NCI-H2227 (cell line): ENCODE measurements around the gene ZSCAN25.
"Not testable (repeated sequence)": the region's sequence is repeated elsewhere in the genome, so short reads cannot be mapped to it uniquely, and the experiment has no call there.

ENCODE experiments used
- DNase-seq: peaks from one replicate; lab custom pipeline; 2025; ENCODE audit not compliant: unreplicated experiment; lab: John Stamatoyannopoulos, UW

ZSCAN25 gene

DNA sequence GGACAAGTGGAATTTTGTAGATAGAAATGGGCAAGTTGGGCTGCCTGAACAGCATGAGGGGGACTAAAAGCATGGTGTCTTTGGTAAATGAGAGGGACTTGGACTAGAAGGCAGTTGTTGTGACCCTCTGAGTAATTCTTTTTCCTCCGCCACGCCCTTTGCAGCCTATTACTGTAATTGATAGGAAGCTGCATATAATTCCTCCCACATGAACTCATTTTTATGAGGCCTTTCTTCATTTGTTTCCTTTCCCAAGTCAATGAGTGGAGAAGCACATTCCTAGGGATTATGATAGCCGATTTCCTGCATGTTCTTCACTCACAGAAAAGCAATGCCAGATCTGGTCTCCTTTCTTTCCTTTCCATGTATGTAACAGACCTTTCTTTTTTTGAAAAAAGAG, 27.7 kb downstream of the ZSCAN25 start:
- DNase-seq = no peak

DNA sequence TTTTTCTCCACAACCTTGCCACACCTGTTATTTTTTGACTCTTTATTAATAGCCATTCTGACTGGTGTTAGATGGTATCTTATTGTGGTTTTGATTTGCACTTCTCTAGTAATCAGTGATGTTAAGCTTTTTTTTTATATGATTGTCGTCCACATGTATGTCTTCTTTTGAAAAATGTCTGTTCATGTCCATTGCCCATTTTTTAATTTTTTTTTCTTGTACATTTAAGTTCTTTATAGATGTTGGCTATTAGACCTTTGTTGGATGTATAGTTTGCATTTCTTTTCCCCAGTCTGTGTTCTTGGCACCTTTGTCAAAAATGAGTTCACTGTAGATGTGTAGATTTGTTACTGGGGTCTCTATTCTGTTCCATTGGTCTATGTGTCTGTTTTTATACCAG, 28.8 kb downstream of the ZSCAN25 start:
- DNase-seq = no peak

DNA sequence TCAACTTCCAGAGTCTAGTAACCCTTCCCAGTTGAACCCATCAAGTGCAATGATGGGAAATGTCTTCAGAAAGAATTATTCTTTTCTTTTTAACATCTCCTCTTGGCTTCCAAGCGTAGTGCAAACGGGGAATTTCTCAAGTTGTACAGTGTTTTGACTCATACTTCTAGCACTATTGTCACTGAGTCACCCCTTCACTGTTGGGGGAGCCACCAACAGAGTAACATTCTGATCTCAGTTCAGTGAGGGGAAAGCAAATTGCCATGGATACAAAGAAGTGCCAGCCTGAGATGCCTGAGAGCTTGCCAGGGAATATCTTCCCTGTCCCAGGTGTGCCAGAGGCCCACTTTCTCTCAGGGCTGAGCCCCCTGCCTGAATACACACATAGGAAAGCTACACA, 32.1 kb downstream of the ZSCAN25 start:
- DNase-seq = no peak

DNA sequence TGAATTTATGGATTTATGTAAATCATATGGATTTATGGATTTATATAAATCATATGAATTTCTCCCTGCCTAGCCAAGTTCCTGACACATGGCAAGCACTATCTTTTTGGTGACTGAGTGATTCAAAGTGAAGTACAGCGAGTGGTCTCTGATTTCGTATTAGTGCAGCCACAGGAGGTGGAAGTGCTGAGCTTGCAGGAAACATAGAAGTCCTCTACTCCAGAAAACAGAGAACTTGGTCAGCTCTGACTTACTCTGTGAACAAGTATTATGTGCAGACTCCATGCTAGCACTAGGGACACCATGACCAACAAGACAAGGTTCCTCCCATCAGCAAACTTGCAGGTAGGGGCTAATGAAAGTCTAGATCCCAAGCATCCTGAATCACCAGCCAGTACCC, 34.5 kb downstream of the ZSCAN25 start:
- no peak for DNase-seq

DNA sequence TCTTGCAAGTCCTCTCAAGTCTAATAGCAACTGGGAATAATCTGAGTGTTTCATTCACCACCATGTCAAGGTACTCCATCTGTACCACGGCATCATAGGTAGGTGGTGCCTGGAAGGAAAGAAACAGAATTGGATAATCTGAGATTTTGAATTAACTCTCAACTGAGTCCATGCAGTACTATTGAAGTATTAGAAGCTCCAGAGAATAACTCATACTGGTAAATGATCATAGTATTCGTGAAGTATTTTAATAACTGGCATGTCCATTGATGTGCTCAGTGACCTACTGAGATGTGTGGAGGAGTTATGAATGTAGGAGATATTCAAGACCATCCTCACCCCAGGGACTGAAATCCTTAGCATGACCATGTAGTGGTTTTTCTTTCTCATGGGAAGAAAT, 35.9 kb downstream of the ZSCAN25 start:
- DNase-seq = no peak

DNA sequence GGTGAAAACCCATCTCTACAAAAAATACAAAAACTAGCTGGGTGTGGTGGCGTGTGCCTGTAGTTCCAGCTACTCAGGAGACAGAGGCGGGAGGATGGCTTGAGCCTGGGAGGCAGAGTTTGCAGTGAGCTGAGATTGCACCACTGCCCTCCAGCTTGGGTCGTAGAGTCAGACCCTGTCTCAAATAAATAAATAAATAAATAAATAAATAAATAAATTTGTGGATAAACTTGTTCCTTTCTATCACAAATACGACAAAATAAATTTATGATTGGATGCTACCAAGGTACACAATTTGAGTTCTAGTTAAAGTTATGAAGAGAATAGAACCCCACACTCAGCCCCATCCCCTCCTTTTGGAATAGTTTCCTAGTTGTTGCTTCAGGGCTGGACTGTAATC, 36.5 kb downstream of the ZSCAN25 start:
- not testable (repeated sequence) for DNase-seq

DNA sequence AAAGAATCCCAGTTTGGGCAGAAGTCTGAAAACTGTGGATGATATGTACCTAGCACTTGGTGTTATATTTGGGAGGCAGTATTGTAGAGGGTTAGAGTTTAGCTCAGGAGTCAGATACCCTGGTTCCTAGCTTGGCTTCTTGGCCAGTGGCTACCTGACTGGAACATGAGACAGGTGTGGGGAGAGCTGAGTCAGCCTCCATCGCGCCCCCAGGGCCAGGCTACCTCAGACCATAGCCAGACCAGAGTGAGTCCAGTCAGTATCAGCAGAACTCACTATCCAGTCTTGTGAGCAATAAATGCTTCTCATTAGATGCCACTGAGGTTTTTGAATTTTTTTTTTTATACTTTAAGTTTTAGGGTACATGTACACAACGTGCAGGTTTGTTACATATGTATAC, 37.0 kb downstream of the ZSCAN25 start:
- no peak for DNase-seq

DNA sequence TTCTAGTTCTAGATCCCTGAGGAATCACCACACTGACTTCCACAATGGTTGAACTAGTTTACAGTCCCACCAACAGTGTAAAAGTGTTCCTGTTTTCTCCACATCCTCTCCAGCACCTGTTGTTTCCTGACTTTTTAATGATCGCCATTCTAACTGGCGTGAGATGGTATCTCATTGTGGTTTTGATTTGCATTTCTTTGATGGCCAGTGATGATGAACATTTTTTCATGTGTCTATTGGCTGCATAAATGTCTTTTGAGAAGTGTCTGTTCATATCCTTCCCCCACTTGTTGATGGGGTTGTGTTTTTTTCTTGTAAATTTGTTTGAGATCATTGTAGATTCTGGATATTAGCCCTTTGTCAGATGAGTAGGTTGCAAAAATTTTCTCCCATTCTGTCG, 37.9 kb downstream of the ZSCAN25 start:
- not testable (repeated sequence) for DNase-seq

DNA sequence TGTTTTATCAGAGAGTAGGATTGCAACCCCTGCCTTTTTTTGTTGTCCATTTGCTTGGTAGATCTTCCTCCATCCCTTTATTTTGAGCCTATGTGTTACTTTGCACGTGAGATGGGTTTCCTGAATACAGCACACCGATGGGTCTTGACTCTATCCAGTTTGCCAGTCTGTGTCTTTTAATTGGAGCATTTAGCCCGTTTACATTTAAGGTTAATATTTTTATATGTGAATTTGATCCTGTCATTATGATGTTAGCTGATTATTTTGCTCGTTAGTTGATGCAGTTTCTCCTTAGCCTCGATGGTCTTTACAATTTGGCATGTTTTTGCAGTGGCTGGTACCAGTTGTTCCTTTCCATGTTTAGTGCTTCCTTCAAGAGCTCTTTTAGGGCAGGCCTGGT, 41.1 kb downstream of the ZSCAN25 start:
- DNase-seq = not testable (repeated sequence)

DNA sequence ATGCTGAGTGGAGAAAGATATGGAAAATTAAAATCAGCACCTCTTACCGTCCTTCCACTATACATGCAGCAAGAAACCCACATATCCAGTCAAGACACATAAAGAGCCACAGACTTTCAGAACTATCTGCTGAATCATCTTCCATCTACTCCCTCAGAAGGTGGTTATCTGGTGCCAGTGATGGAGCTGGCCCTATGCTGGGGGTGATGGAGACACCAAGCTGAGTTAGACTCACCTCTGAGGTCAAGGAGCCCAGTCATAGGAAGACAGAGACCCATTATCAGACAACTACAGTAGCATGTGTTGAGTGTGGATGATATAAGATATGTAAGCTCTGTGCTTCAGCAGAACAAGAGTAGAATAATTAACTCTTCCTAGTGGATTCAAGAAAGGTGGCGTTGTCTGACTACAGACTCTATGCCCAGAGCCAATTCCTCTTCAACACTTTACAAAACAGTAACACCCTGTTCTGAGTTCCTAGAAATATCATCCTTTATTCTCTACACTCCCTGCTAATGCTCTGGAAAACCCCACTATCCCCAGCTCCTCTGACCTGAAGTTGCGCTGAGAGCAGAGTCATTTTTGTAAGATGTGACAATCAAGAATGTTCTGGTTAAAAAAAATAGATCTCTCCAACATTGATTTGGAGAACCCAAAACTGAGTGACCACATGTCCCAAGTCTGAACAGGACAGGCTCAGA, 48.7 kb downstream of the ZSCAN25 start:
- no peak for DNase-seq

DNA sequence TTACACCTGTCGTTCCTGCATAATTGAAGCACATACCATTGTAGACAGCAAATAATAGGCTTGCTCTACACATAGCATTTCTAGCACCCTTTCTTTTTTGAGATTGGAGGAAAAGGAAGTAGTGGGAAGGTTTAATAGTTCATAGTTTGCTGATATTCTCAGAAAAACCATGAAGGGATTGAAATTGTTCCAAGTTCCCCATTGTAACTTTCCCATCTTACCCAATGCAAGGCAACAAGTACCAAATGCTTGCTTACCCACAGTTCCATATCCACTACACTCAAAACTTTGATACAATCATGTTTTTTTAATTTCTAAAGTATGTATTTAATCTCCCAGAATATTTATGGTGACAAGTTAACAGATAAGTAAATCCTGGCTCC, 49.3 kb downstream of the ZSCAN25 start:
- no peak for DNase-seq

DNA sequence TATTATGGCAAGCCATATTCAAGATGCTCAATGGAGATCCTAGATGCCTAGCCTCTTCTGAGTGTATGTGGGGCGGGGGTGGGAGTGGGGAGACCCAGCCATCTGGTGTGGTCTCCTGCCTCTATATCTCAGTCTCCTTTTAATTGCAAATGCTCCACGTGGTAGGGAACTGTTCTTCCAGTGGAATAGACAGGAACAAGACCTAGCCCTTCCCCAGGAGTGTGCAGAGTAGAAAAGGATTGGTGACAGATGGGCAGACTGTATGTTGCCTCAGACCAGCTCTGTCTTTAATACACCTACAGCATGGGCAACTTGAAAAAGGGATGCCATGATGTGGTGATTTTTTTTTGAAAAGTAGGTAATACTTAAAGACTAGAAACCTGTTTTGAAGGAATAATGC, 50.4 kb downstream of the ZSCAN25 start:
- DNase-seq = no peak

DNA sequence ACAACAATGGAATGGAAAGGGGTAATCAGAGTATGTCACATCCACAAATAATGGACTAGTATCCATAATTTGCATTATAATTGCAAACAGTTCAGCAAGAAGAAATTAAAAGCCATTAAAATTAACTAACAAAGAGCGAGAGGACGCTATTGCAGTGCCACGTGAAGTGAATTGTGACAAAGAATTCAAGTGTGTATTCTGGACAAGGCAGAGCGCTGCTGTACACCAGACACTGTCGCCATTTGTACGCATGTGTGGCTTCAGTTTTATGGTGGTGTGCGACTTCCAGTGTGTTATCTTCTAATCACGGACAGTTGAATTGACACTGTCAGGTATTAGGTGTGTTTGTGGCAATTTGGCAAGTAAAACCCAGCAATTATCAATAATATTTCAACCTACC, 51.8 kb downstream of the ZSCAN25 start:
- DNase-seq = no peak

DNA sequence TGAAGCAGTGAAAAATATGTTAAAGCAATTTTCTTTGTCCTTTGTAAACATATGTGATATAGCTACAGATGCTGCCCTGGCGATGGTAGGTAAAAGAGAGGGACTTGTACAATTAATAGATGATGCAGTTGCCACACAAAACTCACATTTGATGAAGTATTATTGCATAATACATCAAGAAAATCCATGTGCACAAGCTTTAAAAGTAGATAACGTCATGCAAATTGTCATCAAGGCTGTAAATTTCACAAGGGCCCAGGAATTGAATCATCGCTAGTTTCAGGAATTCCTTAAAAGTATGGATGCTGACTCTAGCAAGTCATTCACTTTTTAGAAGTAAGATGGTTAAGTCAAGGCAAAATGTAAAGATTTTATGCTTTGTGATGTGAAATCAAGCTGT, 53.0 kb downstream of the ZSCAN25 start:
- DNase-seq = no peak

DNA sequence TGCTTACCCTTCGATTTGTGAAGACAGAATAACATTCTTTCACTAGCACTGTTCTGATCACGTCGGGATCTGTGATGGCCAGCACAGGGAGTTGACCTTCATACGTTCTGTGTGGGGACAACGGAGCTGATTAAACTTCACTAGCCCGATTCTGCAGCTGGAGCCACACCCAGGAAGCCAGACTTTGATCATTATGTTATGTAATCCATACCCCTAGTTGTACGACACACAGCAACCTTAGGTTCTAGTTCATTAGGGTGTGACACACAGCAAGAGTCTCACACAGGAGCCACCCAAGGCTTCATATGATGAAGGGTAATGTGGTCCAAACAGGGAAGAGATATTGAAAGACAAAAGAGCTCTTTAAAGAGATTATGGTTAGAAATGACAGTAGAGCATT, 55.8 kb downstream of the ZSCAN25 start:
- DNase-seq = no peak

DNA sequence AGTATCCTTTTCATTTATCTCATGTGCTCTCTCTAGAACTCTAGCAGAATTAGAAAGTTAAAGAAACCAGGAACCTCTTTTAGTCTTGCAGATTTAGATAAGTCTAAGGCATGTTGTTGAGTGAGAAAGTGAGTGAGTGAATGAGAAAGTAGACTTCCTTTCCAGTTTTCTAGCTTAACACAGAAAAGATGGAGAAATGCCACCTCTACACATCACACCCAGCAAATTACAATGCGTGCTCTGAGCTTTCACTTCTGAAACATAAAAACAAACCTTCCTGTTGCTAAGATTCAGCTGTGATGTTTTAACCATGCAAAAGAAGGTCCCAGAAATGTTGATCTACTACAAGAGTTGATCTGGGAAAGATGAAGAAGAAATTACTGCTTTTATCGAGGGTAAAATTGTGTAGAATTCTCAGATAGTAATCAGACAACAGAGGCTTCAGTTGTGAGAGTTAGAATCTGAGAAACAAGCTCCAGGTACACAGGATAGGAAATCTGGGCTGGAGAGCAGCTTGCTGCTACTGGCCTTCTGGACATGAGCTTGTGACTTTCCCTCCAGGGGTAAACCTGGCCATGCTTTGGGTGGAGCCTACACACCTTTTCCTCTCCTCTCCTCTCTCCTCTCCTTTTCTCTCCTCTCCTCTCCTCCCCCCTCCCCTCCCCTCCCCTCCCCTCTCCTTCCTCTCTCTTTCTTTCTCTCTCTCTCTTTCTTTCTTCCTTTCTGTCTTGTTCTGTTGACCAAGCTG, 58.4 kb downstream of the ZSCAN25 start:
- no peak for DNase-seq

DNA sequence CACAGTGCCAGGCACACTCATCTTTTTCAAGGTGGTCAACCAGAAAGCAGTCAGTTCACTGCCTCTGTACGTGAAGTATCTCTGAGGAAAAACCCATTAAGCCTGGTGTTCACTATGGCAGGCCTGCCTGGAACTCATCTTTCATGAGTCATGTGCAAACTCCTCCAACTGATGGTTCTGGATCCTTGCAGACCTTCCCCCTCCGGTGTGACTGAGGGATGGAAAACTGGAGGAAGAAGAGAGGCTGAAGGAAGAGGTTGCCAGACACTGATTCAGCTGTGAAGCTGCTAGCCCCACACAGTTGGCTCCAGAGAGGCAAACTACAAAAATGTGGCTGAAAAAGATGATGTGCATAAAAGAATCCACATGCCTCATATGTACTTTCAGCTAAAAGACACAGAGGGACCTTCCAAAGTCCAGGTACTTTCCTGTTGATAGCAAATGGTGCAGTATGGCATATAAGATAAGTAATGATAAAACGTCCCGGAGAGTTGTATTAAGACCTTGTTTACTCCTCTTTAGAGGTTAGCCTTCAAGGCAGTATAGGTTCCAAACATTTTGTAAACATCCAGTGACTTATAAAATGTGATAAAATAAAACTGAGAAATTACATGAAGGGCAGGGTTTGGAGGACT, 60.4 kb downstream of the ZSCAN25 start:
- no peak for DNase-seq

DNA sequence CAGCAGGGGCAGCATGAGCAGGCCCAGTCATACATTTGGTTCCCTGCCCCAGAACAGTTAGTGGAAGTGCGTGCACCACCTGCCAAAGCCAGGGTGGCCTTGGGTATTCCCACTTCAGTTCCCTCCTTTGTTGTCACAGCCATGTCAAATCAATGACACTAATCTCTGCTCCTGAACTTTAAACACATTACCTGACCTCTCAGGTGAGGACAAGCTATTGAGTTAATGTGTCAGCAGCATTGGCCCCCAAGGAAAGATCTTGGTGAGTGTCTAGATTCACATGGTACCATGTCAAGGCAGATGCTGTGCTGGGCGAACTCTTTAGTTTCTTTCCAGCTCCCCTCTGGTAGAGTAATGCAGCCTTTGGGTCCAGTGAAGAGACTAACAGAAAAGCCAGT, 60.9 kb downstream of the ZSCAN25 start:
- no peak for DNase-seq

DNA sequence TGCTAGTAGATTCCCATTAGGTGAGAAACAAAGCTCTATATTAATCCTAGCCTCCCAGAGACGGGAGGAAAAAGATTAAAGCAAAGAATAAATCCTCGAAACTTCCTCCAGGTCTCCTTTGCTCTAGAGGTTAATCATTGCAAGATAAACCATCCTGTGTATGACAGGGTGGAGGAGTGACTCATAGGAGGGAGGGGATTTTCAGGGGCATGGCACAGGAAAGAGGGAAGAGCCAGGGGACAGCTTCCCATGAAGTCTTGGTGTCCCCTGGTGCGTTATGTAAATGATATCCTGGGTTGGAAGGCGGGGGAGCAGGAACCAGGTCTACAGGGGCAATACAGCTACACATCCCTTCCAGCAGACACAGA, 62.3 kb downstream of the ZSCAN25 start:
- DNase-seq = no peak

DNA sequence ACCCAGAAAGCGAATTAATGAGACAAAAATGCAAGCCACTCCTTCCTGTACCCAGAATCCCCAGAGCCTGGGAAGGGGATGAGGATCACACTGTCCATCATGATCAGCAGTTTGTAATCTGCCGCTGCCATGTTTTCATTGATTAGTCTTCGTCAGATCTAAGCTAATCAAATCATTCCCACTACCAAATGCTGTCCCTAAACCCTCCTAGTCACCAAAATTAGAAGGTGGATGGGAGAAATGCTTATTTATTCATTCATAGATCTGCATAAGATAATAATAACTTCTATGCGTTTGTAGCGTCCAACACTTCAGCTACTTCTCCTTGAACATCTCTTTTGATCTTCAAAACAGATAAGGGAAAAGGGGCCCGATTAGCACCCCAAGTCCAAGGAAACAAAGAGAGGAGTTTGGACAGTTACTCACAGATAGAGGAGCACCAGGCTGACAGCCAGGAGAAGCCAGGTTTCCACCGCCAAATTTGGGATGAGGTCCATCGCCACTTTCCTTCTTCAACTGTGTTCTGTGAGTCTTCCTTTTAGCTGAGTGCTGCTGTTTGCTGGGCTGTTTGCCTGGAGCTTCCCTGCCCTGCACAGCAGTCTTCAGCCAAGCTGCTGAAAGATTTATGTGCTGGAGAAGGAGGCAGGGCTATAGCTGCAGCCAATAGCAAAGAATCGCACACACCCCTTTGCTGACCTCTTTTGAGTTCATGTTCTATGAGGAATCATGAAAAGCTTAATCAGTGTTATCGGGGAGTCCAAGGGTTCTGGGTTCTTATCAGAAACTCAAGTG, 62.9 kb downstream of the ZSCAN25 start, which contains the start of gene CYP3A5:
Gene CYP3A5 (minus strand): TSS at position 597 of the 792 bp plus-strand sequence. CDS start 100 bp downstream, at position 497.
- no peak for DNase-seq
